Right renal pelvis (tissue), 4 donors: ENCODE measurements around the gene MAN2A1. TPM values are rescaled to one million over a fixed set of nuclear protein-coding genes. Genes with fewer than 3 reads are reported as not detected.
A peak's percentile ranks its signal among the peaks of the same experiment; 100 is the strongest.

Experiments used
- DNase-seq, 4 donors: peaks; one replicate each; pipeline ENCODE4 v3.0.0-alpha.2; 2013; ENCODE audit warnings: low read depth in 4 of 4, low spot score in 3 of 4, missing footprints in 1 of 4
- polyA plus RNA-seq, 4 donors: library from polyadenylated mRNA; unstranded; fragments of 120-200 nt; gene quantifications; one replicate each; pipeline ENCODE4 v1.2.1, GENCODE V29; 2013; ENCODE audit not compliant: insufficient read length in 4 of 4

MAN2A1 gene
- polyA plus RNA-seq, 4 donors = 65.1 to 82.5 (median 75.9) TPM

- DNase-seq = no peak
Measured at GRCh38 chr5:109704282-109704952, 14.7 kb downstream of the MAN2A1 start.

GRCh38 chr5:109705596-109705995, 15.9 kb downstream of the MAN2A1 start:
- no peak for DNase-seq

- DNase-seq = no peak
Measured at GRCh38 chr5:109706095-109706494, 16.4 kb downstream of the MAN2A1 start.

GRCh38 chr5:109707531-109707930, 17.8 kb downstream of the MAN2A1 start:
- DNase-seq = no peak

- DNase-seq = no peak
Measured at GRCh38 chr5:109708813-109709212, 19.1 kb downstream of the MAN2A1 start.

GRCh38 chr5:109709225-109709624, 19.5 kb downstream of the MAN2A1 start:
- DNase-seq = no peak

GRCh38 chr5:109711673-109712072, 21.9 kb downstream of the MAN2A1 start:
- DNase-seq = no peak

- DNase-seq = no peak
Measured at GRCh38 chr5:109713453-109713852, 23.7 kb downstream of the MAN2A1 start.

GRCh38 chr5:109714592-109714991, 24.9 kb downstream of the MAN2A1 start:
- no peak for DNase-seq

- DNase-seq = no peak
Measured at GRCh38 chr5:109718216-109718615, 28.5 kb downstream of the MAN2A1 start.

- no peak for DNase-seq
Measured at GRCh38 chr5:109718632-109719031, 28.9 kb downstream of the MAN2A1 start.

- DNase-seq = no peak
Measured at GRCh38 chr5:109719978-109720377, 30.3 kb downstream of the MAN2A1 start.

- no peak for DNase-seq
Measured at GRCh38 chr5:109721741-109722140, 32.0 kb downstream of the MAN2A1 start.

GRCh38 chr5:109723606-109724005, 33.9 kb downstream of the MAN2A1 start:
- no peak for DNase-seq

- DNase-seq = no peak
Measured at GRCh38 chr5:109725135-109725534, 35.4 kb downstream of the MAN2A1 start.

- DNase-seq = peak in 3 of 4 donors; percentile 28 to 42 (median 34)
Measured at GRCh38 chr5:109739741-109740728, 50.3 kb downstream of the MAN2A1 start.

- no peak for DNase-seq
Measured at GRCh38 chr5:109740966-109741365, 51.2 kb downstream of the MAN2A1 start.

- no peak for DNase-seq
Measured at GRCh38 chr5:109741390-109741789, 51.7 kb downstream of the MAN2A1 start.

GRCh38 chr5:109743041-109743531, 53.4 kb downstream of the MAN2A1 start:
- DNase-seq = no peak

GRCh38 chr5:109743770-109744212, 54.1 kb downstream of the MAN2A1 start:
- DNase-seq = no peak

GRCh38 chr5:109744261-109744660, 54.5 kb downstream of the MAN2A1 start:
- DNase-seq = no peak
